DOHH2 (cell line): Measurements from ENCODE around the gene SUB1.

Source experiments
- CTCF ChIP-seq: fragments of 200-600 bp; sonication (generic); IDR thresholded peaks from one replicate; pipeline ENCODE4 v1.5.1; 2014; ENCODE audit warnings: antibody characterized with exemption, mild to moderate bottlenecking, low read depth, low read length; ENCODE audit not compliant: poor library complexity, severe bottlenecking
- EZH2phosphoT487 ChIP-seq: fragments of 200-600 bp; sonication (generic); IDR thresholded peaks from 2 replicates; pipeline ENCODE4 v1.6.1; 2017; ENCODE audit warnings: borderline replicate concordance, mild to moderate bottlenecking, antibody characterized with exemption, low read length, moderate library complexity, mixed read lengths

- TF ChIP-seq CTCF (no peak), EZH2phosphoT487 (no peak)
Observed at GRCh38 chr5:32539981-32540845, 45.1 kb upstream of the SUB1 start.
